ENCODE results near the gene USP44.

DNA sequence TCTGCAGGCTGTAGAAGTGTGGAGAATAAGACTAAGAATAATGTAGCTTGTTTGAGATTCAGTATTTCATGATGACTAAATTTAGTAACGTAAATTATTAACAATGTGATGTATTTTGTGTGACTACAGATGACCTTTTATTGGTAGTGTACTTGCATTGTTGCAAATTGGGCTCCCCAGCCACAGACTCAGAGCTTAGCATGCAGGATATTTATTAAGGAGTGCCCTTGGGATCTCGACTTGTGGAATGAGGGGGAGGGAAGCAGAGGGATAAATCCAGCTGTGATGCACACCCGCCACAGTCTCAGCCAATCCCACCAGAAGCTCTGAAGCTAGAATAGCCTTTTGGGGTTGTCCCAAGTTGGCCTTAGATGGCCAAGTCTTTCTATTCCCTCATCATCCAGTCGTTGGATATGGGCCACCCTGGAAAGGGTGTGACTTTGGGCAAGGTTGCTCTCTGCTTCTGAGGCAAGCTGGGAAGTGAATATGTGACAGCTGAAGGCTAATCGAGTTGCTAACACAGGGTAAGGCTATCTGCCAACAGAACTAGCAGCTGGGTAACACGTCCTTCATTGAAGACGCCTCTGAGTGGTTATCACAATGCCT lies 42.1 kb upstream of the USP44 start:
- TF ChIP-seq, protein P1, sequence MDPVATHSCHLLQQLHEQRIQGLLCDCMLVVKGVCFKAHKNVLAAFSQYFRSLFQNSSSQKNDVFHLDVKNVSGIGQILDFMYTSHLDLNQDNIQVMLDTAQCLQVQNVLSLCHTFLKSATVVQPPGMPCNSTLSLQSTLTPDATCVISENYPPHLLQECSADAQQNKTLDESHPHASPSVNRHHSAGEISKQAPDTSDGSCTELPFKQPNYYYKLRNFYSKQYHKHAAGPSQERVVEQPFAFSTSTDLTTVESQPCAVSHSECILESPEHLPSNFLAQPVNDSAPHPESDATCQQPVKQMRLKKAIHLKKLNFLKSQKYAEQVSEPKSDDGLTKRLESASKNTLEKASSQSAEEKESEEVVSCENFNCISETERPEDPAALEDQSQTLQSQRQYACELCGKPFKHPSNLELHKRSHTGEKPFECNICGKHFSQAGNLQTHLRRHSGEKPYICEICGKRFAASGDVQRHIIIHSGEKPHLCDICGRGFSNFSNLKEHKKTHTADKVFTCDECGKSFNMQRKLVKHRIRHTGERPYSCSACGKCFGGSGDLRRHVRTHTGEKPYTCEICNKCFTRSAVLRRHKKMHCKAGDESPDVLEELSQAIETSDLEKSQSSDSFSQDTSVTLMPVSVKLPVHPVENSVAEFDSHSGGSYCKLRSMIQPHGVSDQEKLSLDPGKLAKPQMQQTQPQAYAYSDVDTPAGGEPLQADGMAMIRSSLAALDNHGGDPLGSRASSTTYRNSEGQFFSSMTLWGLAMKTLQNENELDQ (CRISPR knock-in tag; IDR thresholded peaks at IDR 0.05; ENCODE audit: borderline replicate concordance), result no peak
- TF ChIP-seq ZNF558 (CRISPR knock-in tag; IDR thresholded peaks at IDR 0.05; ENCODE audit: borderline replicate concordance), result no peak

Data from HepG2 (cell line).